HG02884 (cell line): ENCODE results near the gene PLAAT4.
"Not testable (repeated sequence)": the region's sequence is repeated elsewhere in the genome, so short reads cannot be mapped to it uniquely, and the experiment has no call there.

Source experiments
- ATAC-seq: cut with Tn5 transposase; IDR thresholded peaks from one replicate; pipeline ENCODE4 v1.9.1; 2021; ENCODE audit warnings: mild to moderate bottlenecking, moderate library complexity; ENCODE audit not compliant: unreplicated experiment

PLAAT4 gene

GRCh38 chr11:63510360-63511047 lies 26.1 kb upstream of the PLAAT4 start:
- ATAC-seq, result no peak

GRCh38 chr11:63511048-63511748 lies 25.4 kb upstream of the PLAAT4 start:
- ATAC-seq, result no peak

- no peak for ATAC-seq
Measured at GRCh38 chr11:63512816-63513215, 23.8 kb upstream of the PLAAT4 start.

DNA sequence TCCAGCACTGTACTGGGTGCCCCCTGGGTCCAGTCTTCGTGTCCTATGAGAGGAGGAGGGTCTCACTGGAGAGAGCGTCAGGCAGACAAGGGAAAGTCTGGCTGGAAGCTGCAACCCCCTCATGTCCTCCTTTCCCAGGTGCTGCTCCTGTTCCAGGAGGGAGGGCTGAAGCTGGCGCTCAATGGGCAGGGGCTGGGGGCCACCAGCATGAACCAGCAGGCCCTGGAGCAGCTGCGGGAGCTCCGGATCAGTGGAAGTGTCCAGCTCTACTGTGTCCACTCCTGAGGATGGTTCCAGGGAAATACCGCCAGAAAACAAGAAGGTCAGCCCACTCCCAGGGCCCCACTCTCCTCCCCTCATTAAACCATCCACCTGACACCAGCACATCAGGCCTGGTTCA lies 20.5 kb upstream of the PLAAT4 start:
- ATAC-seq, result no peak

- no peak for ATAC-seq
Measured at GRCh38 chr11:63517156-63517555, 19.5 kb upstream of the PLAAT4 start.

DNA sequence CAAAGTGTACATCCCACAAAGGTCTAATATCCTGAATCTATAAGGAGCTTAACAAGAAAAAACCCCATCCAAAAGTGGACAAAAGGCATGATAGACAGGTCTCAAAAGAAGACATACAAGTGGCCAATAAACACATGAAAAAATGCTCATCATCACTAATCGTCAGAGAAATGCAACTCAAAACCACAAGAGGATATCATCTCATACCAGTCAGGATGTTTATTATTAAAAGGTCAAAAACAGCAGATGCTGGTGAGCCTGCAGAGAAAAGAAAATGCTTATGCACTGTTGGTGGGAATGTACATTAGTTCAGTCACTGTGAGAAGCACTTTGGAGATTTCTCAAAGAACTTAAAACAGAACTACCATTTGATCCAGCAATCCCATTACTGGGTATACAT lies 18.1 kb upstream of the PLAAT4 start:
- no peak for ATAC-seq

DNA sequence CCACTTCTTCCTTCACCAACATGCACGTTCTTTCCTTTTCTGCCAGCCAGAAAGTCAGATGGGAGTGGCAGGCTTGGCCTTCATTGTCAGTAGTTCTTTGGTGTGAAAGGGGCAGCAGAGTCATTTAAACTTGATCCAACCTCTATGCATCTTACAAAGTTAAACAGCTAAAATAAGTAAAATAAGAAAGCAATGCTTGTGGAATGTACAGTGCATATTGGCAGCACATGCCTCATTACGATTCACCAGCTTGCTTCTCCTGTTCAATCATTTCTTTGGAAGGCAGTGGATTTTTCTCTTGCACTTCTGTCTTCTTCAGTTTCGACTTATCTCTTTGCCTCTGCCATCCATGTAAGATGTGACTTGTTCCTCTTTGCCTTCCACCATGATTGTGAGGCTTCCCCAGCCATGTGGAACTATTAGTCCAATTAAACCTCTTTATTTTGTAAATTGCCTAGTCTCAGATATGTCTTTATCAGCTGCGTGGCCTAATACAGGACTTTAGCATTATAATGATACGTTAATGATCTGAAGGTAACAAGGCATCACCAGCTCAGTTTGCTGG lies 15.9 kb upstream of the PLAAT4 start:
- no peak for ATAC-seq

- no peak for ATAC-seq
Measured at GRCh38 chr11:63521896-63522295, 14.7 kb upstream of the PLAAT4 start.

GRCh38 chr11:63523151-63523550 lies 13.5 kb upstream of the PLAAT4 start:
- no peak for ATAC-seq

DNA sequence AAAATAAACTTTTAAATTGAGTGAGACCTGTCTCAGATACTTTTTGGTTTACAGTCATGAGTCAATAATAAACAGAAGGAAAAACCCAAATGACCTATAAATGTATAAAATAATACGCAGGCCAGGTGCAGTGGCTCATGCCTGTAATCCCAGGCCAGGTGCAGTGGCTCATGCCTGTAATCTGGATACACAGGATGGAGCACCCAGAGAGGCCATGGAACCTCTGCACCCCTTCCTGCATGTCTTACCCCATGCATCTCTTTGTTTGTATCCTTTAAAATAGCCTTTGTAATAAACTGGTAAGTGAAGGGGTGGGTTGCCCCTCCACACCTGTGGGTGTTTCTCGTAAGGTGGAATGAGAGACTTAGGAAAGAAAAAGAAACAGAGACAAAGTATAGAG lies 8.9 kb upstream of the PLAAT4 start:
- no peak for ATAC-seq

- ATAC-seq, result not testable (repeated sequence)
Measured at GRCh38 chr11:63528156-63528555, 8.5 kb upstream of the PLAAT4 start.

DNA sequence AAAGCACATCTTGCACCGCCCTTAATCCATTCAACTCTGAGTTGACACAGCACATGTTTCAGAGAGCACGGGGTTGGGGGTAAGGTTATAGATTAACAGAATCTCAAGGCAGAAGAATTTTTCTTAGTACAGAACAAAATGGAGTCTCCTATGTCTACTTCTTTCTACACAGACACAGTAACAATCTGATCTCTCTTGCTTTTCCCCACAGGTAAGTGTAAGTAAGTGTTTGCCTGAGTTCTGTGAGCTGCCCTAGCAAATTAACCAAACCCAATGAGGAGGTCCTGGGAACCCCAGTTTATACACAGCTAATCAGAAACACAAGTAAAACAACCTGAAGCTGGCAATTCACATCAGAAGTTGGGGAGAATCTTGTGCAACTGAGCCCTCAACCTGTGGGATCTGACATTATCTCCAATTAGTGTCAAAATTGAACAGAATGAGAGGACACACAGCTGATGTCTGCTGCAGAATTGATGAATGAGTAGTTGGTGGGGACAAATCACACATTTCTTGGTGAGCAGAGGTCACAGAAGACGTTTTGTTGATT lies 7.8 kb upstream of the PLAAT4 start:
- not testable (repeated sequence) for ATAC-seq

GRCh38 chr11:63529373-63529772 lies 7.2 kb upstream of the PLAAT4 start:
- not testable (repeated sequence) for ATAC-seq

DNA sequence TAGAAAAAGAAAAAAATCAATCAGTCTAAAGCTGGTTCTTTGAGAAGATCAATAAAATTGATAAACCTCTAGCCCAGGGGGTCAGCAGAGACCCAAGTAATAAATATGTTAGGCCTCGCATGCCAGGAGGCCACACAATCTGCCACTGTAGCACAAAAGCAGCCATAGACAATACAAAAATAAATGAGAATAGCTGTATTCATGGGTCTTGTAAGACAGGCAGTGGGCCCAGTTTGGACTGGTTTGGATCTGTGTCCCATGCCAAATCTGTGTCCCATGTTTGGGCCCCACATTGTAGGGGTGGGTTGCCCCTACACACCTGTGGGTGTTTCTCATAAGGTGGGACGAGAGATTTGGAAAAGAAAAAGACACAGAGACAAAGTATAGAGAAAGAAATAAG lies 6.6 kb upstream of the PLAAT4 start:
- ATAC-seq, result no peak

DNA sequence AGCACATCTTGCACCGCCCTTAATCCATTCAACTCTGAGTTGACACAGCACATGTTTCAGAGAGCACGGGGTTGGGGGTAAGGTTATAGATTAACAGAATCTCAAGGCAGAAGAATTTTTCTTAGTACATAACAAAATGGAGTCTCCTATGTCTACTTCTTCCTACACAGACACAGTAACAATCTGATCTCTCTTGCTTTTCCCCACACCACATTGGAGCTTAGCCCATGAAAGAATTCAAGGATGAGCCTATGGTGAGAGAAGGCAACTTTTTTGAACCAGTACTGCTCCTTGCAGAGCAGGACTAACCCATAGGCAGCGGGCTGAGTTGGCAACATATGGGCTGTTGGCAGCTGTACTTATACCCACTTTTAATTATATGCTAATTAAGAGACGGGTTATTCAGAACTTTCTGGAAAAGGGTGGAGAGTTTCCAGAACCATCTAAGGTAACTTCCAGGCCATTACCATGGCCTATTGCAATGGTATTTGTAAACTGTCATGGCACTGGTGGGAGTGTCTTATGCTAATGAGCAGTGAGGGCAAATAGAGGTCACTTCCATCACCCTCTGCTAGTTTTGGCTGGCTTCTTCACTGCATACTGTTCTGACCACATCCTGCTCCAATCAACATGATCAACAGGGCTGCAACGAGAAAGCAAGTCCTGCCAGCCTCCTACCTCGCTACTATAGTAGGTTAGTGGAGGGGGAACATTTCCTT lies 5.4 kb upstream of the PLAAT4 start:
- ATAC-seq, result peak; percentile 59

GRCh38 chr11:63532117-63532516 lies 4.5 kb upstream of the PLAAT4 start:
- ATAC-seq, result no peak

DNA sequence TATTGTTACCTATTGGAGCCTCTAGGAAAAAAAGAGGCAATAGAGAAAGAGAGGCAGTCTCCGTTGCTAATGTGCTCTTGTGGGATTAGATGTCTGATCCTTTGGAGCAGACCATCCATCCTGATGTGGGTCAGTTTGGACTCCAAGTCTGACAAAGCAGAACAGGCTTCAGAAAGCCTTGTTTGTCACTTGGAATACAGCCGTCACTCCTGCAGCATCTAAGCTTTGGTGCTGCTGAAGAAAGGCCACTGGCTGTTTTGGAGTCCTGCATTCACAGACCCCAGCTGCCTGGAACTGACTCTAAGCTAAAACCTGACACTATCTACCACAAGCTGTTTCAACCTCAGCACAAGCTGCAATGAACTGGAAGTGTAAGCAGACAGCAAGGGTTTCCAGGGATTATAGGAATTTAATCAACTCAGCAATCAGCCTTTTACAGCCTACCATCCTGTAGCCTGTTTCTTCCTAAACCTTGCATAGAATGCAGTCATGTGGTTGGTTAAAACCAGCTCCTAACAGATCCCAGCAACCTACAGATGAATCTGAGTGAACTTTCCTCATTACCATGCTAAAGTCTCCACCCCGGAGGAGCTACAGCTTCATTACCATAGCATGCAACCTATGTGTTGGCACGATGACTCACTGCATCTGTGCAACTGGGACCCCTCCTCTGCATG lies 3.7 kb upstream of the PLAAT4 start:
- no peak for ATAC-seq

DNA sequence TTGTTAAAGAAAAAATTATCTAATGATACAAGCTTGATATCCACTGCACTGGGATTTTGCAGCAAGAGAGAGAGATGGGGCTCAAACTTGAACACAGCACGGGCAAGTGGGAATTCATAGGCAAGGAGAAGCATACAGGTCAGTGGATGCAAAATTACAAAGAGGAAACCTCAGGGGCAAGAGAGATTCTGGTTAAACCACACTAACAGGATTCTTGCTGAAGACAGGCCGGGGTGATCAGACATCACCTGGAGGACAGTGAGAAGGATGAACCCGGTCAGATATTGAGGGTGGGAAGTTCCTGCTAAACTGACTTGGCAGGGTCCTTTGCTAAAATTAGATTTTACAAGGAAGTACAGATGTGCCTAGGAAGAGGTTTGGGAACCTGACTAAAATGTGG lies 2.5 kb upstream of the PLAAT4 start:
- ATAC-seq, result no peak

DNA sequence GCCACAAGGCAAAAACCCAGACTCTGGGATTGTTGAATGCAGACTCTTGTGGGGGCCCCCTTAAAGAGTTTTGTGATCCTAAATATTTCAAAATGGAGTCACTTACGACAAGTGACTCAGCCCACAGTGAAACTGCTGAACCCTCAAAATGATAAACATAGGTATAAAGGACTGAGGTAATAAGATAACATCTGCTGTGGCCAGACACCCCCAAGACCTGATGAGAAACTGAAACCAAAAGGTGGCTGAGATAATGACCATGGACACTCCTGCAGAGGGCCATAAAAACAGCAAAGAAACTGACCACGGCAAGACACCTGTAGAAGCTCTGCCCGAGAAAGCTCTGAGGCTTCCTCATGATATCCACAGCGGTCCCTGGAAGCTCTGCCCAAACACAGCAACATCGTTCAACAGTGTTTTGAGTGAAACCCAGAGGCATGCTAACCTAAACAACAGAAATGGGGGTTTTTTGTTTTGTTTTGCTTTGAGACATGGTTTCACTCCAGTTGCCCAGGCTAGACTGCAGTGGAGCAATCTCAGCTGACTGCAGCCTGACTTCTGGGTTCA lies 1.6 kb upstream of the PLAAT4 start:
- peak; percentile 56 for ATAC-seq

GRCh38 chr11:63535734-63536133 lies 874 bp upstream of the PLAAT4 start:
- ATAC-seq, result no peak
